DMS153 treated with DMSO at 0.1 percent for 48 hours (cell line): ENCODE results near the gene IRF2.
A peak's percentile ranks its signal among the peaks of the same experiment; 100 is the strongest.

Experiments used
- DNase-seq: peaks from one replicate; lab custom pipeline; 2025; ENCODE audit not compliant: unreplicated experiment; lab: John Stamatoyannopoulos, UW

Gene IRF2

DNA sequence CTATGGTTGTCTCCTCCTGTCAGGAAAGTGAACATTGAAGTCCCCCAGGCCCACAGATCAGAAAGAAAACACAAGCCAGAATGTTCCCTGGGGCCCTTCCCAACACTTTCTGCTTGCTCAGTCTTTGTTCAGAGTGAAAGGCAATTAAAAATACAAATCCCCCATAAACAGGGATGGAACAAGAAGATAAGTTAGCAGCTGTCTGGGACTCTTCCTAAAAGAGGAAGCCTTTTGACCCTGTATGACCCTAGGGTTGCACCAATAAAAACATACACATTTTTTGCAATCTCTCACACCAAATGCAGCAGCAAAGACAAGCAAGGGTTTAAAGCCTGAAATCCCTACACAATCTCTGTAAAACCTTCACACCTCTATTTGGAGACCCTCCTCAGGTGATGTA lies 22.6 kb downstream of the IRF2 start:
- no peak for DNase-seq

DNA sequence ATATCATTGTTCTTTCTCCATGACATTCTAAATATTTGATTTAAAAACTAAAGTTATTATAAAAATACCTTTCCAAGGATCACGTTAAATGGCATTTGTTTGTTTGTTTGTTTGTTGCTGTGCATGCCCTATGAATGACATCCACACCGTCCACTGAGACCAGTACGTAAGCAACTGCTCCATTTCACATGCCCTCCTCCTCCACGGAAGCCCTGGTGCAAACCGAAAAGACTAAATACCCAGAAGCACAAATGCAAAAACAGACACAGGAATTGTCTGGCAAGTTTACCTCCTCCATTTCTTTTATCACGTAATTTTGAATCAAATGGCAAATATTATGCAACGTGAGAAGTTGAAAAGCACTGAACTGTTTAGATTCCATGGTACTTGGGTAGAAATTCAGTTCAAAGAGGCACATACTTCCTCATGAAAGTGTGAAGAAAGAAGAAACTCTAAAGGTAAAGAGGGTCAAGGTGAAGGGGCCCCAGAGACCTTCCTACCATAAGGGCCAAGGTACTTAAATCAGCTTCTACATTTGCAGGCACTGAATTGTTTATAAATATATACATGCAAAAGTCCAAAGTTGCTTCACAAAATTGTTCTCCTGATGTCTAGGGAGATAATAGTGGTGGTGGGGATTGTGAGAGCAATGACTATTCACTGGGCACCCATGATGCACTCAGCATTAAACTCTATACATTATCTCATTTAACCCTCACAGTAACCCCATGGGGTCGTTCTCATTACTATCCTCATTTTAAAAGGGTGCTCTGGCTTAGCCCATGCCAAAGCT lies 23.4 kb downstream of the IRF2 start:
- DNase-seq = no peak

DNA sequence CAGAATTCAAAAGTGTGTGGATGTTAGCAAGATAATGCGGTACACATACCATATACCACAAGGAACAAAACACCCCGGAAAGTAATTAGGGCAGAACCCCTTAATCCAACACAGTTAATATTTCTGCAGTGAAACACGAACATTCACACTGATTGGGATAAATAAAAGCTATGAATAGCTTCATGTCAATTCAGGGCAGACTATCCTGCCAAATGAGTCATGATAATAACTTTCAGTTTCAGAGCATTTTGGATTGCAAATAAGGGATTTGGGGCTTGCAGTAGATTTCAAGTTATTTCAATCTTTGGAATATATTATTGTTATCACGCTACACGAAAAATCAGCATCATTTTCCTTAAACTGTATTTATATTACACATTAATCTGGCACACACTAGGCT lies 24.3 kb downstream of the IRF2 start:
- DNase-seq = no peak

GRCh38 chr4:184448821-184449220 lies 25.5 kb downstream of the IRF2 start:
- DNase-seq = no peak

DNA sequence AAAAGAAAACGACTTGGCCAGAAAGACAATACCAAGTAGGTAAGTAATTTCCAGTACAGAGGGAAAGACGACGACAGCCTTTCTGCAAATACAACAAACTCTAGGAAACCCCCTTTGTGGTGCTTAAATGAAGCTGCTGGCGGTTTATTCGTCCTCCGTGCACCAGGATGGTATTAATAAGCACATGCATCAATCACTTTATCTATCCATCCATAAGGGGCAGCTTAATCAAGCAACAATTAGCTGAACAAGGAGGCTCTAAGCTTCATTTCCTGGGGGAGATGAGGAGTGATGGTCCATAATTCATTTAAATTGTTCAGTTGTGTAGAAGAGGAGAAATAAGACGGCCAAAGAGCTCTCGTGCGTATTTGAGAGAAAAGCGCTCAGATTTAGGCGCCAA lies 26.2 kb downstream of the IRF2 start:
- no peak for DNase-seq

DNA sequence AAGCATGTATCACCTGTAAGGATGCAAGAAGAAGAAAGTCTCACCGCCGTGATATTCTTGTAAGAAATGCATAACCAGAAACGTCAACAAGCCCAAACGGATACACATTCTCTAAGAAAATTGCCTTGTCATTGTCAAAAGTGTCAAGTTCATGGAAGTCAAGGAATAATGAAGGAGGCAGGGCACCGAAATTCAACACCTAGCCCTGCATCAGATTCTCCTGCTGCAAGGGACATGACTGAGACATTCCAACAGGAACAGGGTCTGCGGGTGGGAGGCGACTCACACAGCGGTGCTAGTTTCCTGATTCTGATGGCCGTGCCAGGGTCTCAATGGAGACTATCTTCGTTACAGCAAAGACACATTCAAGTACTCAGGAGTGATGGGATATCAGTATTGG lies 26.7 kb downstream of the IRF2 start:
- DNase-seq = no peak

DNA sequence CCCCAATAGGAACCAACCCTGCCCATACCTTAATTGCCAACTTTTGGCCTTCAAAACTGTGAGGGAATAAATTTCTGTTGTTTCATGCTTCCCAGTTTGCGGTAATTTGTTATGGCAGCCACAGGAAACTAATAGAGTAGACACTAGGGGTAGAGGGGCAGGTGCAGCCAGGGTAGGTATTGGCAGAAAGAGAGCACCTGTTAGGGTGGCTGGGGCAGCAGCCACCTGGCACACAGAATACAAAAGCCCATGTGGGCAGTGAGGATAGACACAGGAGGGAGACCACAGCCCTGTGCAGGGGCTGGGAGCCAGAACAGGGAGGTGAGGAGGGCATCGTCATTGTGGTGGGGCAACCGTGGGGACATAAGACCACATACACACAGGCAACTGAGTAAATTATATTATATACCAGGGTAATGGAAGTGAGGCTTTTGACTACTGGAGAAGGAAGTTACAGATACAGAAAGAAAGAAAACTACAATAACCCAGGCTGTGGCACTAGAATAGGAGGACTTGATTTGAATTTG lies 28.2 kb downstream of the IRF2 start:
- no peak for DNase-seq

GRCh38 chr4:184444953-184445309 lies 29.4 kb downstream of the IRF2 start:
- DNase-seq = no peak

- DNase-seq = no peak
Observed at GRCh38 chr4:184444215-184444952, 30.0 kb downstream of the IRF2 start.

DNA sequence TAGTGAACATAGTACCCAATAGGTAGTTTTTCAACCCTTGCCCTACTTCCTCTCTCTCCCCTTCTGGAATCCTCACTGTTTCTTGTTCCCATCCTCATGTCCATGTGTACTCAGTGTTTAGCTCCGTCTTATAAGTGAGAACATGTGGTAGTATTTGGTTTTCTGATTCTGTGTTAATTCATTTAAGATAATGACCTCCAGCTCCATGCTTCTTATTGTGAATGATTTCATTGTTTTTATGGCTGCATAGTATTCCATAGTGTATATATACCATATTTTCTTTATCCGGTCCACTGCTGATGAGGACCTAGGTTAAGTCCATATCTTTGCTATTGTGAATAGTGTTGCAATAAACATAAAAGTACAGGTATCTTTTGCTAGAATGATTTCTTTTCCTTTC lies 31.0 kb downstream of the IRF2 start:
- no peak for DNase-seq

DNA sequence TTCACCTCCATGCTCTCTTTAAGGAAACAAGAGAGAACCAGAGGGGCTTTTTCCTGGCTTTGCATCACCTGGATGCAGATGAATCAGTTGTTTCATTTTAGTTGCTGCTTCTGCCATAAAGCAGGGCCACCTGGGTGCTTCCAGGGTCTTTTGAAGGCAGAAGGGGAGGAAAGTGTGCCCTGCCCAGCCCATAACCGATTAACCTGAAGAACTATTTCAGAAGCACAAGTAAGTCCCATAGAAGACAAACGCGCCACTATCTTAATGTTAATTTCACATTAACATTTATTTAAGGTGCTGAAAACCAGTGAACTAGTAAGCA lies 32.1 kb downstream of the IRF2 start:
- no peak for DNase-seq

GRCh38 chr4:184441461-184442313 lies 32.7 kb downstream of the IRF2 start:
- DNase-seq = no peak

DNA sequence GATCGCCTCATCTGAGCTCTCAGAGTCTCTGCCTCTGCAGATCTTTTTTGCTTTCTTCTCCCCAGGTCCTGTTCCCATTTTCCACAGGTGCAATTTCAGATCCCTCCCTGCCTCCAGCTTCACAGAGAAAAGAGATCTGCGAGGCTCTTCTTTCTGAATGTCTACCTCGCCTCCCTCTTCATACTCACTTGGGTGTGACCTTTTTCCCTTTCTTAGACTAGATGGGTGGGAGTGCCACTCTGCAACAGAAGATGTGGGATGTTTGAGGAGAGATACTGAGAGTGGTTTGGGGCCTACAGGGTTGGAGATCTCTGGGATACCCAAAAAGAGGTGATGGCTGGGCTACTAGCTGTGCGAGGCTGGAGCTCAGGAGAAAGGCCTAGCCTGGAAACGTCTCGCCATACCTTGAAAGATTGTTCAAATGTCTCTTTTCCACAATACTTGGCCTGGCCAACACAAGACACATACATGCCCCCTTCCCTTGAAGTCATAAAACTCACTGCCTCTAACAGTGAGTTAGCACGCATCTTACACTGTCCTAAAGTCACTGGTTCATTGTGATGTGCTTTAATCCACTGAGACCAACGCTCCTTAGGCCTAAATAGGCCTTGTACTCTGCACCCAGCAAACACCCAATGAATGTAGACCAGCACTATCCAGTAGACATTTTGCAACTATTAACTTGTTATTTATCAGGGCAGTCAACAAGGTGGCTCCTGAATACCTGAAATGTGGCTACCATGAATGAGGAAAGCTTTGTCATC lies 33.6 kb downstream of the IRF2 start:
- DNase-seq = no peak

GRCh38 chr4:184439856-184440594 lies 34.3 kb downstream of the IRF2 start:
- no peak for DNase-seq

- no peak for DNase-seq
Observed at GRCh38 chr4:184439386-184439785, 35.0 kb downstream of the IRF2 start.

DNA sequence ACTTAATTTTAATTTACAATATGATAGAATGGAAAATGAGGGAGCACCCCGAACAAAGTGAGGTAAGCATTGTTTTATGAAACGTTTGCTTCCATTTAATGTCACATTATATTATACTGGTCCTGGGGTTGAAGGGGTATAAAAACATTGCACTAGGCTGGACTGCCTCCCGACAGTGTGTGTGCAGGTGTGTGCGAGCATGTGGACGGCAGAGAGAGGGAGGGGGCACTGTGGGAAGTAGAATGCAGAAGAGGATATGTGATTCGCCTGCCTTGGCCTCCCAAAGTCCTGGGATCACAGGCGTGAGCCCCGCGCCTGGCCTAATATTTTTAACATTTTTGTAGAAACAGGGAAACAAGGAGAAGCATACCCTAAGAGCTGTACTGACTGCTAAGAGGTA lies 36.0 kb downstream of the IRF2 start:
- peak; percentile 35 for DNase-seq

- peak; percentile 53 for DNase-seq
Observed at GRCh38 chr4:184437565-184438265, 36.6 kb downstream of the IRF2 start.

DNA sequence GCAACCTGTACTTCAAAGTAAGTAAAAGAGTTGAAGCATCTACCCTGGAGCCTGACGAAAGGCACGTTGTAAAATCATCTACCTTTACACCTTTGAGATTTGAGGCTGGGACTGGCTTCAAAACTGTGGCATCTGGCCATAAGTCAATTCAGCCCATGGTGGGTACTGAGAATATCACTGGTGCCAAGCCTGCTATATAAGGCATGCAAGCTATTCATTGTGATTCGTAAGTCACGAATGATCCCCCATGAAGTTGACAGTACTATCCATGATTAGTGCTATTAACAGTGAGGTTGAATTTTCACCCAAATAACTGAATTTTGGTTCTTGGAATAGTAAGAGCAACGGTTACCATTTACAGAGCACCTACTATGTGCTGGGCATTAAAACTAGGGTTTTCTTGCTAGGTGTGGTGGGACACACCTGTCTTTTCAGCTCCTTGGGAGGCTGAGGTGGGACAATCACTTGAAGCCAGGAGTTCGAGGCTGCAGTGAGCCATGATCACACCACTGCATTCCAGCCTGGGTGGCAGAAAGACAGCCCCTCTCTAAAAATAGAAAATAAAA lies 39.8 kb downstream of the IRF2 start:
- no peak for DNase-seq

- DNase-seq = no peak
Observed at GRCh38 chr4:184434021-184434420, 40.3 kb downstream of the IRF2 start.
